ENCODE data around the gene ALDH1L2. TPM values are rescaled to one million over a fixed set of nuclear protein-coding genes. Genes with fewer than 3 reads are reported as not detected.

Gene ALDH1L2
- polyA plus RNA-seq, 3 donors = 0.75 to 1.5 (median 1.2) TPM

GRCh38 chr12:105085501-105085900, 1.2 kb upstream of the ALDH1L2 start:
- no peak for DNase-seq

- no peak for DNase-seq
Observed at GRCh38 chr12:105083551-105084105, 630 bp downstream of the ALDH1L2 start.

GRCh38 chr12:105083031-105083430, 1.2 kb downstream of the ALDH1L2 start:
- no peak for DNase-seq

DNA sequence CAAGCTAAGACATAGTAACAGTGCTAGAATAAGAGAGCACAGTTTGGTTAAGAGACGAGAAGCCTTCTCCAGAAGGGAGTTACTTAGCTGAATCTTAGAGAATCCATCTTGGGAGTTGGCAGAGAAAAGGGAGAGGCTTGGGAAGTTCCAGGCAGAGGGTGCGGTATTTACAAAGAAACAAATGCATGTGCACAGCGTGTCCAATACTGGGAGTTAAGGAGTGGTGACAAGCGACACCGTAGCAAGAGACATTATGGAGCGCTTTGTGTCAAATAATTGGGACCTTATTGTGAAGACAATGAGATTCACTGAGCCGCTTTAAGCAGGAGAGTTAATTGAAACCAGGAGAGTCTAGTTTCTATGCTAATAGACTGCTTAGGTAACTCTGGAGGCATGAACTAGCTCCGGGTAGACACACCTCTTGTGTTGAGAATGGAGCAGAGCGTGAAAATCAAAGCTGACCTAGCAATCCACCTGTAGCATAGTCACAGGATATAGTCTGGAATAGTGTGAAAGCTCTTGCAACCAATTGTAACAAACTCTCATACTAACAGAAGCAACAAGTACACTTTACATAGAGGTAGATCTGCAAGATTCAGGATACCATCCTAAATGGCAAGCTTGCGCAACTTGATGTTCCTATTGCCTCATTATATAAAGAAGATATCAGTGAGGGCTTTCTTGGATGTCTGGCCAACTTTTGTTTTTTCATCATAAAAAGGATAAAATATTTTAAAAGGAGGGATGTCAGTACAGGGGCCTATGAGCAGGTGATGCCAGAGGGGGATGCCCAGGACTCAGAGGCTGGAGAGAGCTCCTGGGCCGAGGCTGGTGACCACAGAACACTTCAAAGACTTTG, 5.3 kb downstream of the ALDH1L2 start:
- no peak for DNase-seq

- DNase-seq = no peak
Observed at GRCh38 chr12:105077435-105077834, 6.8 kb downstream of the ALDH1L2 start.

DNA sequence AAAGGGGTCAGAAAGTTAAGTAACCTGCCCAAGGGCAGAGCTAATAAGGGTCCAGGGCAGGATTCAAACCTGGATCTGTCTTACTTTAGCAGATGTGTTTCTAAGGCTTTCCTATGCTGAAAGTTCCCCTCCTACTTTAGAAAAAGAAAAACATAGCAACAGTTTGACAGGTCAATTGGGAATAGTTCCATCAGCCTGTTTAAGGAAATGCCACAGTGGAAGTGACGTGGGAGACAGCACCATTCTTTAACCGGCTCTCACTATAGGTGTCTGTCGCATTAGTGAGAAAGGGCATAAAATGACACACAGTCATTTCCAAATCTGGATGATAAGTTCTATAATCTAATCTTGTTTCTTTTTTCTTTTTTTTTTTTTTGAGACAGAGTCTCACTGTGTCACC, 7.3 kb downstream of the ALDH1L2 start:
- no peak for DNase-seq

DNA sequence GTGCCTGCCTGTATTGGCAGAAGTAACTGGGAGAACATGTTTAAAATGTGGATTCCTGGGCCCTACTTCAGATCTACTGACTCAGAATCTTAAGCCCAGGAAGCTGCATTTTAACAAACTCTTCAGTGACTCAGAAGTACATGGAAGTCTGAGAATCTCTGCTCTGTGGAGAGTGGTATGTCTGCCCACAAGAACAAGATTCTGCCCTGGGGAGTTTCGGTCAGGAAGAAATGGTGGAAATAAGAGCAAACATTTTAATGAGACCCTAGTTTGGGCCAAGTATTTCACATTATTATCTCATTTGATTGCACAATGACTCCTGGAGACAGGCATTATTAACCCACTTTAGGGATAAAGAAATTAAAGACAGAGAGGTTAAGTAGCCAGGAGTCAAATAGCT, 8.2 kb downstream of the ALDH1L2 start:
- no peak for DNase-seq

DNA sequence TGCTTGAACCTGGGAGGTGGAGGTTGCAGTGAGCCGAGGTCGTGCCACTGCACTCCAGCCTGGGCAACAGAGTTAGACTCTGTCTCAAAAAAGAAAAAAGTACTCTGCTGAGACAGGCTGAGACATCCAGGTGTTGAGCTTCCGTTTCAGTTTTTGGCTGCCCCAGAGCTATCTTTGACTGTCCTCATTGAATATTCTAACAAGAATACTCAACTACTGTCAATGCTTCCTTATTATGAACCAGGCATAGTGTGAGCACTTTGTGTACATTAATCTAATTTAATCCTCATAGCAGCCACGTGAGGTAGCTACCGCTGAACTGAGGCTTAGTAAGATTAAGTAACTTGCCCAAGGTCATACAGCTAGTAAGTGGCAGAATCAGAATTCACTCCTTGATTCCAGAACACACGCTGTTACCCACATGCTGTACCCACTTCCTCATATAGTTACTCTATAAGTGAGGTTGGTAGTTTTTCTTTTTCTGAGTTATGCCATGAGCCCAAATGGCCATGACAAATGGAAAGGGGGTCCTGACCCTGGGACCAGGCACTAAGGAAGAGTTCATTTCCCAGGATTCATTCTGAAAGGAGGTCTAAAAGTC, 11.3 kb downstream of the ALDH1L2 start:
- DNase-seq = no peak

GRCh38 chr12:105071981-105072380, 12.3 kb downstream of the ALDH1L2 start:
- no peak for DNase-seq

GRCh38 chr12:105069936-105070702, 14.1 kb downstream of the ALDH1L2 start:
- no peak for DNase-seq

GRCh38 chr12:105067511-105068031, 16.7 kb downstream of the ALDH1L2 start:
- DNase-seq = no peak

- DNase-seq = peak; percentile 53
Observed at GRCh38 chr12:105064564-105065178, 19.6 kb downstream of the ALDH1L2 start.

- DNase-seq = no peak
Observed at GRCh38 chr12:105060715-105061378, 23.4 kb downstream of the ALDH1L2 start.

- DNase-seq = no peak
Observed at GRCh38 chr12:105057174-105057573, 27.1 kb downstream of the ALDH1L2 start.

DNA sequence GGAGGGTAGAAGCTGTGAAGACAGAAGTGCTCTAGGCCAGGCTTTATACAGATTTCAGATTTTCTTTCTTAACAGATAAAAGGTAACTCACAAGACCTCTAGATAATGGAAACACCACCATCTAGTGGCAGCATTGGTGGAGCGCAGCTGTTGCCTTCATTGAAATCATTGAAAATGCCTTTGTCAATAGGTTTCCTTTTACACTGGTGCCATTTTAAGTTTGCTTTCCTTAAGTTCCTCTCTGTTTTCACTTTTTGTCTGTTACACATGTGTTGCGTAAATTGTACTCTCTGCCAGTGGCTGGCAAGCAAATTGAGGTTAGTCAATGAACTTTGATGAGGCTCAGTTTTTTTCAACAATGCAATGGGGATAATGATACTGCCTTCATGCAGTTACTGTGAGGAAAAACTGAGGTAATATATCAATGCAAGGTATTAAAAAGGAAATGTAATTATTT, 31.1 kb downstream of the ALDH1L2 start:
- DNase-seq = peak; percentile 68

- no peak for DNase-seq
Observed at GRCh38 chr12:105051981-105052380, 32.3 kb downstream of the ALDH1L2 start.

GRCh38 chr12:105048315-105048714, 35.9 kb downstream of the ALDH1L2 start:
- no peak for DNase-seq

DNA sequence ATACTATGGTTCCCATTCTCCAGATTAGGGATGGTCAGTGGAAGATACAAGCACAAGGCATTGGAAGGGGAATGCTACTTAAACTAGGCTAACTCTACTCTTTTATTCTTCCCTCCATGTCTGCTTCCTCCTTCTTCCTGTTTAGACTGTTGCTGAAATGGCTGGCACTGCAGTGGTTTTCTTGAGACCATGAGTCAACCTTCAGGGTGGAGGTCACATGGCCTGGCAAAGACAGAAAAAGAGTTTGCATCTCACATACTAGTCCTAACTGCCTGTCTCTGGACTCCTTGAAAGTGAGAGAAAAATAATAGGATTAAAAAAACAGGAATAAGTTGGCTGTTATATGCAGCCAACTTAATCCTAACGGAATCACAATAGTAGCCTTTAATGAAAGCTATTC, 37.0 kb downstream of the ALDH1L2 start:
- no peak for DNase-seq

GRCh38 chr12:105041186-105041585, 43.1 kb downstream of the ALDH1L2 start:
- no peak for DNase-seq

- no peak for DNase-seq
Observed at GRCh38 chr12:105040476-105040875, 43.8 kb downstream of the ALDH1L2 start.
